CD4-positive, alpha-beta T cell treated with Interleukin-15 for 1 hour (primary cell): ENCODE results near the gene IFT80.
"Not testable (repeated sequence)": the region's sequence is repeated elsewhere in the genome, so short reads cannot be mapped to it uniquely, and the experiment has no call there.

Source experiments
- DNase-seq: peaks from one replicate; pipeline ENCODE4 v3.0.0-alpha.2; 2020

Gene IFT80

DNA sequence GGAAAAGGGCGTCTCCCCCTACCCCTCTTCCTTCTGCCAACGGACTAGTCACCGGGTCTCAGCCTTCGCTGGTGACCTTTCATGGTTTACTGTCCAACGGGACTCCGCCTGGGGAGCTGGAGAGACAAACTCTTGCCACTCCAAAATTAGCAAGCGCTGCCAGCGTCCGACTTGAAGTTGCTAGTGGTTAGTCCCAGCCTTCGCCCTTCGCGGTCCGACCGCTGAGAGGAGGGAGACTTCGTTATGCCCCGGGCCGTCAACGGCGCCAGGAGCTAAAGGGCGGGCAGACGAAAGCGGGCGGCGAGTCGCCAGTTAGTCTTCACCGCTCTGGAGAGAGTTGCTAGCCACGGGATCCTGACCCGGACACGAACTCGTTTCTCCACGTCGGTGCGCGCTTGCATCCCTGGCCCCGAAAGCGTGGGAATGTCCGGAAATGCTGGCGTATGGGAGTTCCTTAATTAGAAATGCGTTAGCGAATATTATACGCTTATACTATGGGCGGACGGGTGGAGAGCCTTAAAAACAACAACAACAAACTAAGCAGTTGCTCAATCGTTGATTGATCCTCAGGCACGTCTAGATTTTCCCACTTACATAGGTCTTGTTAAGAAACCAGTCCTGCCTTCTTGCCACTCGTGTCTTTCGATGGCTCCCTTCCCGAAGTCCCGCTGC is 1.1 kb upstream of the IFT80 start:
- DNase-seq, result peak; percentile 26

DNA sequence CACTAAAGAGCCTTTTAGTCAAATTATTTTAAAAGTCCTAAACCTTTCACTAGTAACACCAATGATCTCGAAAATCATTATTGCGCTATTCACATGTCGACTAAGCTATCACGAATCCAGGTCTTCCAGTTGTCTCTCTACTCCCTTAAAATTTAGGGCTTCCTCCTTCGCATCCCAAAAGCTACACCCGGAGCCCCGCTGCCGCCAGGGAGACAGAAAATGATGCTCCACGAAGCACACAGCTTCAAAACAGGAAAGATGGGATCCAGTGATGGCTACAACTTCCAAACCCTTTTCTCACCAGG is 253 bp downstream of the IFT80 start:
- DNase-seq, result no peak

DNA sequence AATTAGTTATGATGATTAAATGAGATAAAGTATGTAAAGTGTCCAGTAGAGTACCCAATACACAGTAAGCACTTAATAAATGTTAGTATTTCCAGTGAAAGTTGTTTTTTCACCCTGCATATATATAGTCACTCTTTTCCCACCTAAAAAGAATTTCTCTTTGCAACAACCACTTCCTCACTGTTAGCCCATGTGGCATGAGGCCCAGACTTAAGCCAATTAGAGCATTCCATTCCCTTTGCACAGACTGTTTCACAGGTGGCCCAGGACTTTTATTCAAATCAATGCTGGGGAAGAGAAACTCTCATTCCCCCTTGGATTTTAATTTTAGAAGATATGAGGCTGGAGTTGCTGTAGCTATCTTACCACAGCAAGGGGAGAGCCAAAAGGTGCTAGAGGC is 3.7 kb downstream of the IFT80 start:
- no peak for DNase-seq

DNA sequence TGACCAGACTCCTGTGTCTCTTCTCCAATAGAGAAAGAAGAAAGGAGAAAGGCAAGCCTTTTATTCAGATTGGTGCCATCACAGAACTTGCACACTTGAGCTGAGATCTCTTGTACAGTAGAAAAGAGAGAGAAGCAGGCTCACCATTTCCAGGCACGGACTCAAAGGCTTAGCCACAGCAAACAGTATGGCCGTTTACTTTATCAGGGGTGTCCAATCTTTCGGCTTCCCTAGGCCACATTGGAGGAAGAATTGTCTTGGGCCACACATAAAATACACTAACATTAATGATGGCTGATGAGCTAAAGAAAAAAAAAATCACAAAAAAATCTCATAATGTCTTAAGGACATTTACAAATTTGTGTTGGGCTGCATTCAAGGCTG is 5.0 kb downstream of the IFT80 start:
- no peak for DNase-seq

DNA sequence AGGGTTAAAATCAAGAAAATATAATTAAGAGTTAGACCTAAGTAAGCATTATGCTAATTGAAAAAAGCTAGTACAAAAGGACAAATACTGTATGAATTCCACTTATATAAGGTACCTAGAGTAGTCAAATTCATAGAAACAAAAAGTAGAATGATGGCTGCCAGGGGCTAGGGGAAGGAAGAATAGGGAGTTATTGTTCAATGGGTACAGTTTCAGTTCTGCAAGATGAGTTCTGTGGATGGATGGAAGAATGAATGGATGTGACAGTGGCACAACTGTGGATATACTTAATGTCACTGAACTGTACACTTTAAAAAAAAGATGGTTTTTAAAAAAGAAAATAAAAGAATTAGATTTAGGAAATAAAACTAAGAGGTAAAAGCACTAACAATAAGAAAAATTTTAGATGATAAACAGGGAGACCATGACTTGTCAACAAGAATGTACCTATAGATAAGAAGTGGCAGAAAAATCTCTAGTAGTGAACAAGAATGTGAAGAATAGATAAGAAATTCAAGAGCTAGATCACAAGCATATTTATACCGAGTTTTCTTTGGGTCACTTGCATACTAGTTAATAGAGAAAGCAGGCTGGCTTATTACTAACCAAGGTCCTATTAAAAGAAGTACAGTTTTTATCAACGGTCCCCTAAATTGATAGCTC is 5.5 kb downstream of the IFT80 start:
- DNase-seq, result no peak

DNA sequence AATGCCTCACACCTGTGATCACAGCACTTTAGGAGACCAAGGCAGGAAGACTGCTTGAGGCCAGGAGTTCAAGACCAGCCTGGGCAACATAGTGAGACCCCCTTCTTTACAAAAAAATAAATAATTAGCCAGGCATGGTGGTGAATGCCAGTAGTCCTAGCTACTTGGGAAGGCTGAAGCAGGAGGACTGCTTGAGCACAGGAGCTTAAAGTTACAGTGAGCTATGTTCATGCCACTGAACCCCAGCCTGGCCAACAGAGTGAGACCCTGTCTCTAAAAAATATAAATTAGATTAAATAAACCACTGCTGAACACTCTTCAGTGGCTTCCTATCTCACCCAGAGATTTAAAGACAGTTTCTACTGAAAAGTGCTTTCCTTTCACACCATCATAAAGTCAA is 6.2 kb downstream of the IFT80 start:
- DNase-seq, result no peak

DNA sequence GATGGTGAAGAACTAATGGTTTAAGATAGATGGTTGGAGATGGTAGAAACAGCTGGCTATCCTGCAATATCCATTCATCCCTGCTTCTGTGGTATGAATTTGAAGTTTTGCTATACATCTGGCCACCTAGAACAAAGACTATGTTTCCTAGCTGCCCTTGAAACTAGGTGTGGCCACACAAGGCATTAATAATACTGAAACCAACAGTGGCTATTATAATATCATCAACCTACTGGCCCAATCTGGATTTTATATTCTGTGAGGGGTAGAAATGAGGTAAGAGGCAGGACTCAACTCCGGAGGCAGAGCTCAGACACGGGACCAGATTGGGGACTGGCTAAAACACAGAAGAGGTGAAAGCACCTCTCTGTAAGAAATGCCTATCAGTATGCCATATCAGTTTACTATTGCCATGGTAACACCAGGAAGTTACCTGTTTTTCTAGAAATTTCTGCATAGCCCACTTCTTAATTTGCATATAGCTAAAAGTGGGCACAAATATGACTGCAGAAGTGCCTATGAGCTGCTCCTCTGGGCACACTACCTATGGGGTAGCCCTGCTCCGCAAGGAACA is 8.4 kb downstream of the IFT80 start:
- DNase-seq, result no peak

DNA sequence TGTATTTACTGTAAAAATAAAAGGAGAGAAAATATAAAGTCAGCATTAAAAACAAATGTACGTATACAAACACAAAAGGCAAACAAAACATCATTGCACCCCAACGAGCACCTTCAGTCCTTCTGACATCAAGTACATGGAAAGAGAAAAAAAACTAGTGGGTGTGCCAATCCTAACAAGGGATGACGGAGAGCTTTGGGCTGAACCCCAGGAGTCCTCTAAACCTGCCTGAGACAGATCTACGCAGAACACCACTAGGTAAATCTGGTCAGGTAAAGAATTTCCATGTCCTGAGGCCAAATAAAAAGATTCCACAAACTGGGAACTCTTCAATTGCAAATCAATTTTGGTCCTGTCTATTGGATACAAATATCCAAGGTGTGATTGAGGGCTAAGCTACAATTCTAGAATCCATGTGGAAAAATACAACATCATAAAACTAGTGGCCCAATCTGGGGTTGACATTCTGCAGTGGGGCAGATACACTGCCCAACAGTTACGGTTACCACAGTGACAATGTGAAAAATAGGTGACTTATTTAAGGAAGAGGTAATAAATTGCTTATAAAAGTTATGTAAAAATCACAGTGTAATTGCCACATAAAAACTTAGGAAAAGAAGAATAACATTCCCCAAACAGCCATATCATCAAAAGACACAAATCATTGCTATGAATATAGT is 14.2 kb downstream of the IFT80 start:
- DNase-seq, result no peak

DNA sequence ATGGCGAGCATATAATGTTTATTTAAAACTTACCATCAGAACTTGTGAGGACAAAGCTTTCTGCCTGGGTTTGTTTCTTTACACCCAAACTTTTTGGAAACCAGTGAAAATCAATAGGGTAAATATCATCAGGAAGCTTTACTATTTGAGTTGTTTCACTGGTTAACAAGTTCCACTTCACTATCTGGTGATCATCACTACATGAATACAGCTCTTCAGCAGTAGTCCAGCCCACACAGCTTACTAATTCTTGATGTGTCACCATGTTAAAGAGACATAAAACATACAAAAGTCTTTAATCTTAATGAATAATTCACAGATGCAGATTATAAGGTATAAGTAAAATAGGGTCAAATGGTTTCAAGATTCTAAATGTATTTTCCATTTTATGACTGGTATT is 17.6 kb downstream of the IFT80 start:
- DNase-seq, result no peak

DNA sequence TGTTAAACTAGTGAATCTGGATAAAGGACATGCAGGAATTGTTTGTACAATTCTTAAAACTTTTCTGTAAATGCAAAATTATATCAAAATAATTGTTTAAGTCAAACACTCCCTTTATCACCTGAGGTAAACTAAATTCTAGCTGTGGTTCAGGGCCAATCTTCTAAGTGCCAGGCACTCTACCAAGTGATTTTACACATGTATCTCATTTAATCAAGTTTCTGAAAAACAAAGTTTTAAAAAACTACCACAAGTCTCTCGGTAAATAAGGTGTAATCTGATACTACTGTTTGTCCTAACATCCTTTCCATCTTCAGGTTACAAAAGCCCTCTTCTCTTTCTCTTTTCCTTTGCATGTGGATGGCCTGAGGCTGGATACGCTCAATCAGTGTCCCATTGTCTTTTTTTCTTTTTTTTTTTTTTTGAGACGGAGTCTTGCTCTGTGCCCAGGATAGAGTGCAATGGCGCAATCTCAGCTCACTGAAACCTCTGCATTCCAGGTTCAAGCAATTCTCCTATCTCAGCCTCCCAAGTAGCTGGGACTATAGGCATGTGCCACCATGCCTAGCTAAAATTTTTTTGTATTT is 19.3 kb downstream of the IFT80 start:
- DNase-seq, result no peak

DNA sequence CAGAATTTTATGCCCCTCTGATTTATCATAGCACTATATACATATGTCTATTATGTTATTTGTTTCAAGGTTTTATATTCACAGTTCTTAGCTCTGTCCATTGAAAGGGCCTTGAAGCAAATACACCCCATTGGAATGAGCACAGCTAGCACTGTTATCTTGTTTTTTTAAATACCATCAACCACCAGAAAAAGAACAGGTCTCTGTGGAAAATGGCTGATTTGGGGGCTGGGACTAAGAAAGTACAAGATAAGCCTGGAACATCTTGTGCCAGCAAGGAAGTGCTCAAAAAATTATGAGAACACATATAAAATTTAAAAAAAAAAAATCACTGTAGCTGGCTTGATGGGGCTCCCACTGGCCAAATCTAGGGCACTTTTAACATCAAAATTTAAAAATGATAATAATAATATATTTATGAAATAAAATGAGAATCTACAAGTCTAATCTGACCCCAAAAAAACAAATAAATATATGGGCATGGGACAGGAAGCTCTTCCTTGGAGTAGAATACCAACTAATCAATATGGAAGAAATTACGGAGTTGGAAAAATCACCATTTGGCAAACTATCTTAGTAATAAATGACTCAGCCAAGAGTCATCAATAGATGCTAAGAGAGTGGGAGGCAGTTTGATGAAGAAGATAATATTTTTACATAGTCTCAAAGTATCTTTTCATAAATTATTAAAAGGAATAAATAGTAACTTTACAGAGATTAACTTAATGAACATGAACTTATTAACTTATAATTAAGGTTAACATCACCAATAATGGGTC is 20.5 kb downstream of the IFT80 start:
- no peak for DNase-seq

DNA sequence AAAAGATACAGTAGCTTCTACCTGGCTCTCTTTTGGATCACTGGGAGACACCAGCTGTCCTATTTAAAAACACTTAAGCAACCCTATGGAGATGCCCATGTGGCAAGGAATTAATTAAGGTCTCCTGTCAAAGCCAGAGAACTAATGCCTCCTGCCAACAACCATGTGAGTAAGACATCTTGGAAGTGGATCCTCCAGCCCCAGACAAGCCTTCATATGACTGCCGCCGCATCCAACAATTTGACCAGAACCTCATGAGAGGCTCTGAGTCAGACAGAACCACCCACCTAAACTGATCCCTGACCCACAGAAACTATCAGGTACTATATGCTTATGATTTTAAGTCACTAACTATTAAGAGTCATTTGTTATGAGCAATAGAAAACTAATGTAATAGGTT is 22.3 kb downstream of the IFT80 start:
- DNase-seq, result no peak

DNA sequence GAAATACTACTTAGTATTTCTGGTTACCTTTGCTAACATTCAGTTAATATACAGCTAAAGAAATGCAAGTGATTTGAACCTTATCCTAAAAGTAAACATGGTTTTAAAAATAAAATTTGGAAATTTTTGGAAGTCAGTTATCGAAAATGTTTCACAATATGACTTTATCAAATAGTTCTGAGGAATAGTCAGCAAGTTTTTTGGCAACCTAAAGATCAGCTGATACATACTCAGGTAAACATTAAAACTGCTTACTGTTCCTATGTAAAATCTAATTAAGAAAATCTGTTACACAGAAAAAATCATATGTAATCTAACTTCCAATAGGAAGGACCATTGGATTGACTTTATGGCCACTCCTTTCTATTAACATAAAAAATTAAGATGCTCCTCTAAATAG is 24.1 kb downstream of the IFT80 start:
- DNase-seq, result no peak

DNA sequence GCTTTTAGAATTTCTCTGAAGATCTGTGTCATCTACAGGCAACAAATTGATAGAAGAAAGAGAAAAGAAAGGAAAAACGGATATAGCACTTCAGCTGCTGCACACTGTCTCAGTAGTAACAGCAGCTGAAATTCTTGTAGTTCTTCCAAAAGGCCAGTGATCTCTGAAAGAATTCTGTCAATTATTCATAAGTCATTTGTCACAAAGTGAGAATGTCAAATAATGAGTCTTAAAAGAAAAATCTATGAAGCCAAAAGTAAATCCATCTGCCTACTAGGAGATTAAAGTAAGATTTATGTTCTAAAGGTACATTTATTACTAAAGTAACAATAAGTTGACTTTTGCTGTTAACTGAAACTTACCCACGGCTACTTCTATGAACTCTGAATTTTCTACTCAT is 24.6 kb downstream of the IFT80 start:
- no peak for DNase-seq

DNA sequence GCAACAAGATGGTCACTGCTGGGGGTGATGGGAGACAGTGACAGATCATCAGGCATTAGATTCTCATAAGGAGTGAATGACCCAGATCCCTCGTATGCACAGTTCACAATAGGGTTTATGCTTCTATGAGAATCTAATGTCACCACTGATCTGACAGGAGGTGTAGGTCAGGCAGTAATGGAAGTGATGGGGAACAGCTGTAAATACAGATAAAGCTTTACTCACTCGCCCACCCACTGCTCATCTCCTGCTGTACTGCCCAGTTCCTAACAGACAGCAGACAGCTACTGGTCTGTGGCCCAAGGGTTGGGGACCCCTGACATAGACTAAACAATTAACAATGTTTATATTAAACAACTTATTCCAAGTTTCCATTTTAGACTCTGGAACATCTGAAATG is 25.4 kb downstream of the IFT80 start:
- DNase-seq, result no peak

DNA sequence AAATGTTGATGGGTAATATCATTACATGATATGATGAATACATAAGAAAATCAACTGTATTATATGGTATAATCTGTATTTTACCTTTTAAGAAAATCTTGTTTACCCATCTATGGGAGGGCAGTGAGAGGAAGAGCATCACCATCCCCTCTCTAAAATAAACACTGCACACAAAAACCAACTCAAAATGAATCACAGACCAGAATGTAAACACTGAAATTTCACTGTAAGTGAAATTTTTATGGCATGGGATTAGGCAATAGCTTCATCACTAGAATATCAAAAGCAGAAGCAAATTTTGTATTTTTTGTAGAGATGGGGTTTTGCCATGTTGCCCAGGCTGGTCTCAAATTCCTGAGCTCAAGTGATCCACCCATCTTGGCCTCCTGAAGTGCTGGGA is 26.2 kb downstream of the IFT80 start:
- no peak for DNase-seq

DNA sequence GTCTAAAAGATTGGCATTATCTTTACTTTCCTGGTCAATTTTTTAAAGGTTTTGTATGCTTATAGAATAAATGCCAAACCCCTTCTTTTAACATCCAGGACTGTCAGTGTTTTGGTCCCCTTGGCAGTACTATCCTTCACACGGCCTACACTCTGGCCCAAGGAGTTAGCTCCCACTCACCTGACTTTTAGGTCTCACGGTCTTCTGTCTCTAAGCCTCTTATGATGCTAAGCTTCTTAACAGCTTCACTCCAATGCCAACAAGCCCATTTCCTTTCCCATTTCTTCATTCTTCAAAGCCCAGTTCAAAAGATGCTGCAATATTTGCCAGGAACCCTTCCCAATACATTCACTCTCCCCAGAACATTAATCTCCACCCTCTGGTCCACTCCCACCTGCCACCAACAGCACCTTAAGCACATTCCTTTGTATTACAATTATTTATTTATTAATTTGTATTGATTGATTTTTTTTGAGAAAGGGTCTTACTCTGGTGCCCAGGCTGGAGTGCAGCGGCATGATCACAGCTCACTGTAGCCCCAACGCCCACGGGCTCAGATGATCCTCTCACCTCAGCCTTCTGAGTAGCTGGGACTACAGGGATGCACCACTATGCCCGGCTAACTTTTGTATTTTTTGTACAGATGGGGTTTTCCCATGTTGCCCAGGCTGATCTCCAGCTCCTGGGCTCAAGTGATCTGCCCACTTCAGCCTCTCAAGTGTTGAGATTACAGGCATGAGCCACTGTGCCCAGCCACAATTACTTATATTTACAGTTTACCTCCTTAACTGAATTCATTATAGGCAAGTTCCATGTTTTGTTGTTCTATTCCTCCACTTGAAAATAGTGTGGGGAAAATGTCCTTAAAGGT is 27.8 kb downstream of the IFT80 start:
- DNase-seq, result no peak

DNA sequence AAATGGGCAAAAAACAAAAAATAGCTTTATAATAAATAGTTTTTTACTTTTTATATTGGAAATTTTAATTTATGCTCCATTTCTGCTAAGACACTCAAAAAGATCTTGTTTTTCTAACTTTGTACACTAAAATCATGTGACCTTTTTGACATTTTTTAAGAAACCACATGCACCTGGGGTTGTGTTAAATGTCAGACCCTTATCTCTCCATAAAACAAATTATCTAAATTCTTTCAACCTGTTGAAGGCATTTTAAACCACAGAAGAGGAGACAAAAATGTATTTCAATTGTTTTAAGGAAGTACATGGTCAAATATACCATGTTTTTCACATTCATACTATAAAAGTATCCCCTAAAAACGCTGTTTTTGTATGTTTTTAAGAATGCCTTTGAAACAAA is 29.2 kb downstream of the IFT80 start:
- DNase-seq, result no peak

DNA sequence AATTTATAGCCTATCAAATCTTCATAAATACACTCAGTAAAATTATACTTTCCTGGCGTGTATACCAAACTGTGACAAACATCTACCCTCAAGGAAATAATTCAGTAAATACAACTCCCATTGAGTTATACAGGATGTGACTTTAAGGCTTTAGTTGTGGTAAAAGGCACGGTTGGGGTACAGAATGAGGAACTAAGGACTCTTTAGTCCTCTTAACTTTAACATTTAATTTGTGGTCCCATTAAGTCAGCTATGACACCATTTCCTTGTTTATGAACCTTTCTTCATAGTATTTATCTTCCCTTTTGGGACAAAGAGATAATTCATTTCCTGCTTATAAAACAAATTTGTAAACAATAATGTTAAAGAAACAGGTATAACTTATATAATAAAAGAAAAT is 30.2 kb downstream of the IFT80 start:
- DNase-seq, result no peak

DNA sequence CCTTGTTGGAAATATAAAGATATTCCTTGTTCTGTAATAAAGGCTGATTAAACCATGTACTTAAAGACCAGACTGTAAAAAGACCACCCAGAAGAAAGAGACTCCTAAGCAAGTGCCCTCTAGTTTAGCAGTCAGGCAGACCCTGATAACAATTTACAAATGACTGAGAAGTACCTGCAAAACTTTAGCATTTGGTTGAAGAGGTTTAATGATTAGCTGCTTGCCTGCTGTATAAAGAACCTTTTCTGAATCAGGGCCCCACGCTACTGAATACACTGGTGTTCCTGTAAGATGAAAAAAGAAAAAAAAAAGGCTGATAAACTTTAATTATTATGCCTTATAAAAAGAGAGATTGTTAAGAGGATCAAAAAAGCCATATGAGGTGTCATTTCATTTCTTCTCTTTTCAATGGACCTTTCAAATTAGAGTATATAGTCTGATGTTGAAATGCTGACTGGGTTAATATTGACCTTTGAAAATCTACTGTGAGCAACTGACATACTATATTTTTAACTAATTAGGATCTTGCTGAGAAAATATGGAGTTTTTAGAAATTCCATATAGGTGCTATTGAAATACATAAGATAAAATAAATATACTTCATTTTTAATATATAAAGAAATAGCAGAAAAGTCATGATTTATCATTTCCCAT is 33.0 kb downstream of the IFT80 start:
- DNase-seq, result no peak

DNA sequence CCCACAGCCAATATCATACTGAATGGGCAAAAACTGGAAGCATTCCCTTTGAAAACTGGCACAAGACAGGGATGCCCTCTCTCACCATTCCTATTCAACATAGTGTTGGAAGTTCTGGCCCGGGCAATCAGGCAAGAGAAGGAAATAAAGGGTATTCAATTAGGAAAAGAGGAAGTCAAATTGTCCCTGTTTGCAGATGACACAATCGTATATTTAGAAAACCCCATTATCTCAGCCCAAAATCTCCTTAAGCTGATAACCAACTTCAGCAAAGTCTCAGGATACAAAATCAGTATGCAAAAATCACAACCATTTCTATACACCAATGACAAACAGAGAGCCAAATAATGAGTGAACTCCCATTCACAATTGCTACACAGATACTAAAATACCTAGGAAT is 36.1 kb downstream of the IFT80 start:
- DNase-seq, result not testable (repeated sequence)

DNA sequence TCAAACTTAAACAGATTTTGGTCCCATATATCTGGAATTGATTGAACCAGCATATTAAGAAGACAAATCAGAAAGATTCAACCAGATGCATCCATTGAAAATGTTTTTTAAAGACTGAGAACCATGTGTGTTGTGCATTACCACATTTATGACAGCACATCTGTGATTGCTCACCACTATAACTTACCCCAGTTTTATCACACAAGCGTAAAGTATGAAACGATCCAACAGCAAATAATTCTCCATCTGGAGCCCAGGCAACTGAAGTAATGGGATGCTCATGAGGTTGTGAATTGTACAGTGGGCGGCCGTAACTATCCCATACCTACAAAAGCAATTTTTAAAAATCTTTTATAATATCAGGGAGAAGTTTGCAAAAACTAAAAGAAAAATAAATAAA is 43.2 kb downstream of the IFT80 start:
- no peak for DNase-seq
